Endothelial cell of umbilical vein (primary cell): ENCODE measurements around the gene PPP2R5A. TPM values are rescaled to one million over a fixed set of nuclear protein-coding genes. Genes with fewer than 3 reads are reported as not detected.

Experiments used
- BruUV-seq: library from RNA; stranded (reverse); fragments of 400-500 nt; replicated peaks from 2 replicates; lab custom pipeline; 2021; lab: Mats Ljungman, UMichigan
- CTCF ChIA-PET: fragments of 300-600, 350-600 bp; sonication (Branson Sonifier 250); formaldehyde crosslinking; loops from one replicate; lab custom pipeline; 2021; ENCODE audit warnings: antibody characterized with exemption, inconsistent platforms; lab: Charles Lee
- POLR2A ChIA-PET: fragments of 300-600, 350-600 bp; sonication (Branson Sonifier 250); formaldehyde crosslinking; loops from one replicate; lab custom pipeline; 2021; ENCODE audit warnings: antibody characterized with exemption, inconsistent platforms; lab: Charles Lee
- DNase-seq: peaks from one replicate; pipeline ENCODE4 v3.0.0-alpha.2; 2011; ENCODE audit warnings: low read depth, low spot score
- FAIRE-seq: peaks from 2 replicates; lab custom pipeline; 2011; peaks lifted over from hg19 to GRCh38; lab: Jason Lieb, UNC
- H2AFZ ChIP-seq: 2 replicates; pipeline ENCODE4 v1.6.0; 2012; ENCODE audit warnings: low read depth, low read length, control low read depth, inconsistent platforms
- H3K27ac ChIP-seq: 2 replicates; pipeline ENCODE4 v1.5.1; 2011; ENCODE audit warnings: low read depth, mild to moderate bottlenecking, control low read depth, low read length, moderate library complexity; ENCODE audit not compliant: insufficient read depth
- H3K27me3 ChIP-seq, 2 experiments: 2 replicates each; pipeline versions ENCODE4 v1.6.0 to v1.6.1; 2011; ENCODE audit warnings: low read length in 2 of 2, mixed read lengths in 1 of 2; ENCODE audit not compliant: control insufficient read depth in 2 of 2, insufficient read depth in 2 of 2
- H3K36me3 ChIP-seq, 2 experiments: 2 replicates in 1 of 2; 3 replicates in 1 of 2; pipeline ENCODE4 v1.5.1; 2011; ENCODE audit warnings: low read length in 2 of 2, mild to moderate bottlenecking in 1 of 2, moderate library complexity in 1 of 2; ENCODE audit not compliant: control insufficient read depth in 2 of 2, insufficient read depth in 2 of 2; ENCODE audit errors: extremely low read depth in 1 of 2
- H3K4me1 ChIP-seq: 3 replicates; pipeline ENCODE4 v1.5.1; 2011; ENCODE audit warnings: mild to moderate bottlenecking, low read length; ENCODE audit not compliant: control insufficient read depth, insufficient read depth; ENCODE audit errors: extremely low read depth
- H3K4me2 ChIP-seq: 2 replicates; pipeline ENCODE4 v1.6.1; 2011; ENCODE audit warnings: low read length, control low read depth, mixed read lengths; ENCODE audit not compliant: insufficient read depth
- H3K4me3 ChIP-seq, 3 experiments: fragments of 200-600 bp in 1 of 3; sonication (generic), shearing (Covaris generic) in 1 of 3; replicated peaks in 1 of 3; 2 replicates each; pipeline ENCODE4 v1.5.1; 2011 to 2016; ENCODE audit warnings: control low read depth in 3 of 3, low read length in 3 of 3, mild to moderate bottlenecking in 2 of 3, inconsistent platforms in 1 of 3, low read depth in 1 of 3, moderate library complexity in 1 of 3; ENCODE audit not compliant: insufficient read depth in 1 of 3
- H3K79me2 ChIP-seq: 2 replicates; pipeline ENCODE4 v1.6.0; 2012; ENCODE audit warnings: low read length, inconsistent platforms; ENCODE audit not compliant: control insufficient read depth, insufficient read depth
- H3K9ac ChIP-seq: replicated peaks from 2 replicates; pipeline ENCODE3; 2011; ENCODE audit warnings: low read length, control low read depth; ENCODE audit not compliant: insufficient read depth; ENCODE audit errors: extremely low read depth
- H3K9me1 ChIP-seq: replicated peaks from 3 replicates; pipeline ENCODE4 v1.6.0; 2011; ENCODE audit warnings: mild to moderate bottlenecking, low read length; ENCODE audit not compliant: control insufficient read depth, insufficient read depth; ENCODE audit errors: extremely low read depth
- H3K9me3 ChIP-seq: replicated peaks from 2 replicates; pipeline ENCODE4 v1.5.1; 2012; ENCODE audit warnings: low read length, inconsistent platforms; ENCODE audit not compliant: control insufficient read depth, insufficient read depth
- H4K20me1 ChIP-seq: replicated peaks from 2 replicates; pipeline ENCODE3; 2011; ENCODE audit warnings: mild to moderate bottlenecking, low read length; ENCODE audit not compliant: control insufficient read depth, insufficient read depth; ENCODE audit errors: extremely low read depth
- EZH2 ChIP-seq: IDR thresholded peaks from 2 replicates; pipeline ENCODE4 v1.6.1; 2012; ENCODE audit warnings: borderline replicate concordance, low read depth, mild to moderate bottlenecking, moderate library complexity, low read length, inconsistent platforms; ENCODE audit not compliant: severe bottlenecking
- FOS ChIP-seq: IDR thresholded peaks from 2 replicates; pipeline ENCODE4 v1.6.1; 2011; ENCODE audit warnings: mild to moderate bottlenecking, low read length, moderate library complexity, borderline replicate concordance; ENCODE audit not compliant: insufficient read depth
- GATA2 ChIP-seq: IDR thresholded peaks from 2 replicates; pipeline ENCODE4 v1.7.0; 2011; ENCODE audit warnings: low read depth, mild to moderate bottlenecking, moderate library complexity, mixed read lengths, low read length; ENCODE audit not compliant: insufficient read length, insufficient read depth
- JUN ChIP-seq: IDR thresholded peaks from 2 replicates; pipeline ENCODE4 v1.6.1; 2011; ENCODE audit warnings: borderline replicate concordance, low read depth; ENCODE audit not compliant: insufficient read length, insufficient read depth
- MYC ChIP-seq: IDR thresholded peaks from one replicate; pipeline ENCODE4 v1.6.1; 2011; ENCODE audit warnings: mild to moderate bottlenecking, low read depth, low read length
- POLR2A ChIP-seq: IDR thresholded peaks from 2 replicates; pipeline ENCODE4 v1.6.1; 2012; ENCODE audit warnings: low read depth, mild to moderate bottlenecking, control low read depth, low read length
- POLR2AphosphoS5 ChIP-seq: IDR thresholded peaks from 2 replicates; pipeline ENCODE4 v1.6.1; 2012; ENCODE audit warnings: low read depth, mild to moderate bottlenecking, control low read depth, low read length, moderate library complexity; ENCODE audit not compliant: insufficient read depth
- dilution Hi-C: fragments of 300-500 bp; cut with MboI; formaldehyde crosslinking; loops from one replicate; pipeline ENCODE4 v1.15.0; 2019; ENCODE audit warnings: low sequenced_read_pairs; ENCODE audit not compliant: extremely low pct_ligation_motif_present
- intact Hi-C: fragments of 100-400 bp; cut with micrococcal nuclease; formaldehyde crosslinking; loops from one replicate; pipeline ENCODE4 v1.10.0; 2022
- polyA plus RNA-seq, 4 experiments: library from polyadenylated mRNA; depleted of rRNA in 3 of 4; stranded (reverse) in 3 of 4; unstranded in 1 of 4; fragments of >200 nt; gene quantifications; 2 replicates each; pipeline versions ENCODE4 v1.2.1 to v1.2.3, GENCODE V29; 2011 to 2012; ENCODE audit warnings: missing spikeins in 1 of 4
- total RNA-seq: library from RNA; stranded (reverse); gene quantifications from 2 replicates; pipeline ENCODE4 v1.2.3, GENCODE V29; 2021
- TF ChIP-seq, protein P1 (sequence below), 2 donors: IDR thresholded peaks; 1 replicate in 1 of 2; 2 replicates in 1 of 2; pipeline ENCODE4 v1.5.1; 2011; ENCODE audit warnings: low read length in 2 of 2, mild to moderate bottlenecking in 2 of 2, moderate library complexity in 2 of 2, control low read depth in 1 of 2, inconsistent platforms in 1 of 2, low read depth in 1 of 2; ENCODE audit not compliant: insufficient read depth in 1 of 2; ENCODE audit errors: extremely low read depth in 1 of 2
- TF ChIP-seq, protein P2 (sequence below): IDR thresholded peaks from 2 replicates; pipeline ENCODE4 v1.6.1; 2011; ENCODE audit not compliant: insufficient read depth, insufficient read length

The PPP2R5A gene
- total and polyA plus RNA-seq, 2 donors (not counting 3 experiments of a cell fraction or from before 2014, with no cell fraction given) = 11.9 to 34.5 TPM

DNA sequence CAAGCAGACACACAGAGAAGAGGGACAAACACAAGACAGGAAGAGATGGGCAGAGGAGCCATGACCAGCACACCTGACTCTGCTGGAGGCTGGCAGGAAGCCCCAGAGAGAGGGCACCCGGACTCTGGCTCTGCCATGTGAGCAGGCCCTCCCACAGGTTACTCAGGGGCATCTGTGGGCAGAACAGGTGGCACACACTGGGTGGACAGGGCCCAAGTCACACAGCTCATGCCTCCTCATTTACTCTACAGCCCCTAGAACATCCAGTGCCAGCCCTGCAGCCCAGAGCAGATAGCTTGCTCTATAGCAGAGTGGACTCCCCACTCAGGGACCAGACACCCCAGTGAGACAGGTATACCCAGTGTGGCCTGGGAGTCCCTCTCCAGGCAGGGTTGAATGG, 100.8 kb downstream of the PPP2R5A start:
- no peaks in the 10 kb centered on the region for H4K20me1 ChIP-seq
- H3K4me1 ChIP-seq = no peaks in the 10 kb centered on the region
- peaks cover 4 to 24% of the 10 kb centered on the region in 2 experiments for H3K36me3 ChIP-seq
- H3K9me3 ChIP-seq = no peaks in the 10 kb centered on the region
- H3K27me3 ChIP-seq = no peaks in the 10 kb centered on the region
- intact Hi-C loops (no loop called here), dilution Hi-C loops (no loop called here)
- no peaks in the 10 kb centered on the region for H3K9me1 ChIP-seq
- no peak overlapping the region for H3K4me2 ChIP-seq
- peaks cover 1% of the 10 kb centered on the region for H3K79me2 ChIP-seq
- H3K27ac ChIP-seq = no peak overlapping the region
- ChIA-PET CTCF (interaction anchor here (0.9 kb wide), 1 partner anchor 70 kb away, joined by 3 read pairs; no protein-coding TSS in a partner anchor), POLR2A (no interaction called here)
- no peak for TF ChIP-seq FOS
- DNase-seq (no peak), FAIRE-seq (no peak)
- no peak overlapping the region for H3K9ac ChIP-seq
- H2AFZ ChIP-seq = no peak overlapping the region
- H3K4me3 ChIP-seq = no peak overlapping the region
- no TSS peak for BruUV-seq

DNA sequence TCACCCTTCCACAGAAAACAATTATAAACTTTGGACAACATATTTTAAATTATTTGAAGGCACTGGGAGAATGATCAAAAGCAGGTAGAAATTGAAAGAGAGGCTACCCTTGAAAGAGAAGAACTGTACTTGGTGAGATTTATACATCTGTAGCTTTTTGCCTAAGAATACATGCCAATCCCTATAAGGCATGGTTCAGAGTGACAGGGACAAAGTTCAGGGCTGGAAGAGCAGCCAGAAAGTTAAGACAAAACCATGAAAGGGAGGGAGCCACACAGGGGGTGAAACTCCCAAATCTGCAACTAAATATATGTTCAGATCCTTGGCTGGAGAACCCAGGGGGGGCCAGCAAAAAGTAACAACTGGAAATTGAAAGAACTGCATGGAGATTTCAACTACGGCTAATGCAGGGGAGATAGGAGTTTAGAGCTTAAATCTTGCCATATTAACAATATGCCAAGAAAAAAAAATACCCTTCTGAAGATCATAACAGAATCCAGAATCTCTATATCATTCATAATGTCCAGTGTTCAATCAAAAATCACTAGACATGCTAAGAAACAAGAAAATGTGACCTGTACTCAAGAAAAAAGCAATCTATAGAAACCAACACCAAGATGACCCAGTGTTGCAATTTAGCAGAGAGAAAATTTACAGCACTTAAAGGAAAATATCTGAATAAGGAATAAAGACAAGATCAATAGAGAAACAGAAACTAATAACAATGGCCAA, 103.9 kb downstream of the PPP2R5A start:
- Histone ChIP-seq H3K27ac (no peak overlapping the region), H3K4me1 (no peaks in the 10 kb centered on the region), H3K9ac (no peak overlapping the region), H3K9me1 (no peaks in the 10 kb centered on the region), H3K4me3 (no peak overlapping the region), H3K4me2 (no peak overlapping the region), H3K27me3 (no peaks in the 10 kb centered on the region), H3K36me3 (peaks cover 0 to 24% of the 10 kb centered on the region in 2 experiments), H2AFZ (no peak overlapping the region), H3K9me3 (no peaks in the 10 kb centered on the region), H3K79me2 (peaks cover 1% of the 10 kb centered on the region), H4K20me1 (no peaks in the 10 kb centered on the region)
- POLR2A ChIA-PET = no interaction called here
- TF ChIP-seq FOS = no peak
- no peak for TF ChIP-seq MYC
- TF ChIP-seq GATA2 = no peak
- TF ChIP-seq, protein P1, sequence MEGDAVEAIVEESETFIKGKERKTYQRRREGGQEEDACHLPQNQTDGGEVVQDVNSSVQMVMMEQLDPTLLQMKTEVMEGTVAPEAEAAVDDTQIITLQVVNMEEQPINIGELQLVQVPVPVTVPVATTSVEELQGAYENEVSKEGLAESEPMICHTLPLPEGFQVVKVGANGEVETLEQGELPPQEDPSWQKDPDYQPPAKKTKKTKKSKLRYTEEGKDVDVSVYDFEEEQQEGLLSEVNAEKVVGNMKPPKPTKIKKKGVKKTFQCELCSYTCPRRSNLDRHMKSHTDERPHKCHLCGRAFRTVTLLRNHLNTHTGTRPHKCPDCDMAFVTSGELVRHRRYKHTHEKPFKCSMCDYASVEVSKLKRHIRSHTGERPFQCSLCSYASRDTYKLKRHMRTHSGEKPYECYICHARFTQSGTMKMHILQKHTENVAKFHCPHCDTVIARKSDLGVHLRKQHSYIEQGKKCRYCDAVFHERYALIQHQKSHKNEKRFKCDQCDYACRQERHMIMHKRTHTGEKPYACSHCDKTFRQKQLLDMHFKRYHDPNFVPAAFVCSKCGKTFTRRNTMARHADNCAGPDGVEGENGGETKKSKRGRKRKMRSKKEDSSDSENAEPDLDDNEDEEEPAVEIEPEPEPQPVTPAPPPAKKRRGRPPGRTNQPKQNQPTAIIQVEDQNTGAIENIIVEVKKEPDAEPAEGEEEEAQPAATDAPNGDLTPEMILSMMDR (IDR thresholded peaks at IDR 0.05; ENCODE audit: extremely low read depth in 1 of 2, insufficient read depth in 1 of 2, low read depth in 1 of 2, low read length in 2 of 2) = no peak
- no peak for TF ChIP-seq EZH2
- no peak for TF ChIP-seq JUN
- TF ChIP-seq POLR2AphosphoS5 = no peak
- TF ChIP-seq, protein P2, sequence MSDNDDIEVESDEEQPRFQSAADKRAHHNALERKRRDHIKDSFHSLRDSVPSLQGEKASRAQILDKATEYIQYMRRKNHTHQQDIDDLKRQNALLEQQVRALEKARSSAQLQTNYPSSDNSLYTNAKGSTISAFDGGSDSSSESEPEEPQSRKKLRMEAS = no peak
- no peak for TF ChIP-seq POLR2A
- no peak for FAIRE-seq
- no TSS peak for BruUV-seq
- CTCF ChIA-PET = no interaction called here
- DNase-seq = no peak
- intact Hi-C loops = no loop called here
- dilution Hi-C loops = no loop called here
